ENCODE results near the gene LRRK1. TPM values are rescaled to one million over a fixed set of nuclear protein-coding genes. Genes with fewer than 3 reads are reported as not detected.

The LRRK1 gene
- total and polyA plus RNA-seq, 8 donors: 4.3 to 19.4 (median 11.1) TPM

DNA sequence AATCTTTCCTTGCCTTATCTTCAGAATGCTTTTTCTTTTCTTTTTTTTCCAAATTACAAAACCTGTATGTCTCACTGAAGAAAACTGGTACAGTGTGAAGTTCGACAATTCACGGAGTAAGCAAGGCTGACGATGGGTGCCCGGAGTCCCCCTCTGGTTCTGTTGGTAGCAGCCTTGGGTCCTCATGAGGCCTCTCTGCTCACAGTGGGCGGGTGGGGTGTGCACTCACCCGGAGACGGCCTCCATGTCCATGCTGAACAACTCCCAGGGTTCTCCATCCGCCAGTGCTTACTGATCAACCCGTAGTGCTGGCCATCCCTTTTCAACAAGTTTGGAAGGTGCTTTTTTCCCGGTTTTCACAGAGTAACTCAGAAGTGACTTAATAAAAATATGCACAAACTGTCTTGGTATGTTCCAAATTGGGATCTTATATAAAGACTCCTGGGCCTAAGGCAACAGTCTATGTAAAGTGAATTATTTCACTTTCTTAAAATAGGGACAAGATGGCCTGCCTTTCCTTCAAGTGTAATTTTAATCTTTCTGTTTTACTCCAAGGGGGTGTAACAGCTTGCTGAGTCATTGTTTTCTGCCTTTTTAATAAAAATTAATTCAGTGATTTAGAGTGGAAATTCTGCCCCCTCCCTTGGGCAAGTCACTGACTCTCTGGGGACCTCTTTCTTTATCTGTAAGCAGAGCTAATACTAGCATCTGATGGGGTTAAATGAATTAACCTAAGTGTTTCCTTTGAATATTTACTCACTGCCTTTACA is 23.7 kb downstream of the LRRK1 start:
- Histone ChIP-seq H3K27me3 (no peaks in the 10 kb centered on the region), H3K27ac (no peak overlapping the region), H3K4me1 (no peaks in the 10 kb centered on the region), H3K4me3 (no peak overlapping the region), H3K36me3 (no peaks in the 10 kb centered on the region), H3K9me3 (no peaks in the 10 kb centered on the region)
- WGBS, 2 donors: 92 to 93% methylated on average over 10 of the region's 10 CpGs
- intact Hi-C loops (cut with DNase I): no loop called here
- FAIRE-seq (no peak), DNase-seq (no peak), ATAC-seq (no peak)
- TF ChIP-seq, protein P1, sequence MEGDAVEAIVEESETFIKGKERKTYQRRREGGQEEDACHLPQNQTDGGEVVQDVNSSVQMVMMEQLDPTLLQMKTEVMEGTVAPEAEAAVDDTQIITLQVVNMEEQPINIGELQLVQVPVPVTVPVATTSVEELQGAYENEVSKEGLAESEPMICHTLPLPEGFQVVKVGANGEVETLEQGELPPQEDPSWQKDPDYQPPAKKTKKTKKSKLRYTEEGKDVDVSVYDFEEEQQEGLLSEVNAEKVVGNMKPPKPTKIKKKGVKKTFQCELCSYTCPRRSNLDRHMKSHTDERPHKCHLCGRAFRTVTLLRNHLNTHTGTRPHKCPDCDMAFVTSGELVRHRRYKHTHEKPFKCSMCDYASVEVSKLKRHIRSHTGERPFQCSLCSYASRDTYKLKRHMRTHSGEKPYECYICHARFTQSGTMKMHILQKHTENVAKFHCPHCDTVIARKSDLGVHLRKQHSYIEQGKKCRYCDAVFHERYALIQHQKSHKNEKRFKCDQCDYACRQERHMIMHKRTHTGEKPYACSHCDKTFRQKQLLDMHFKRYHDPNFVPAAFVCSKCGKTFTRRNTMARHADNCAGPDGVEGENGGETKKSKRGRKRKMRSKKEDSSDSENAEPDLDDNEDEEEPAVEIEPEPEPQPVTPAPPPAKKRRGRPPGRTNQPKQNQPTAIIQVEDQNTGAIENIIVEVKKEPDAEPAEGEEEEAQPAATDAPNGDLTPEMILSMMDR (IDR thresholded peaks at IDR 0.05): no peak

DNA sequence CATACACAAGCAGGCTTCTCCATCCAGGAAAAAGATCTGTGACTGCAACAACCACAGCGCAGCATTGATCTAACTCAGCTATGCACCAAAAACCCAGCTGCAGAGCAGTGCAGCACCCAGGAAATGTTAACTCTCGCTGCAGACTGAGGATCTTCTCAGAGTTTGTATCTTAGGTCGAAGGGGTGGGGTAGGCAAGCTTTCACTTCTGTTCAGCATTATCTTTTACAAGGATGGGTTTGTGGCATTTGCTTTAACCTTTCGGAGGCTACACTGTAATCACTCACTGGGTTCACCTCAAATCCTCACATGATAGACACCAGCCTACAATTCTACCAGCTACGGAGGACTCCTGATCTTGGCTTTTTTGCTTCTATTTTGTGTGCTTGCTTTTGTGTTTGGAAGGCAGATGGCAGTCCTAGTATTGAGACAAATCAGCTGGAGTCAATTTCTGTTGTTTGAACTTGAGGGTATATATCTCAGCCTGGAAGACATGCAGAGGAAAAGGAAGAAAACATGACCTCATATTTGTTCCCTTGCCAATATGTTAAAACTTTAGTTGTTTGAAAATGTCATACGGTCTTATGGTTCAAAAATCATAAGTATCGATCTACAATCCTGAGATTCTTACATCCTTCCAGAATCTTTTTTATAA is 25.2 kb downstream of the LRRK1 start:
- no peaks in the 10 kb centered on the region for H3K9me3 ChIP-seq
- DNase-seq: no peak
- no peaks in the 10 kb centered on the region for H3K4me1 ChIP-seq
- FAIRE-seq: no peak
- WGBS, 2 donors: 89% methylated on average over 7 of the region's 7 CpGs
- ATAC-seq: no peak
- no peak overlapping the region for H3K27ac ChIP-seq
- no peak overlapping the region for H3K4me3 ChIP-seq
- intact Hi-C loops (cut with DNase I): no loop called here
- TF ChIP-seq, protein P1 (IDR thresholded peaks at IDR 0.05): no peak
- no peaks in the 10 kb centered on the region for H3K27me3 ChIP-seq
- no peaks in the 10 kb centered on the region for H3K36me3 ChIP-seq

DNA sequence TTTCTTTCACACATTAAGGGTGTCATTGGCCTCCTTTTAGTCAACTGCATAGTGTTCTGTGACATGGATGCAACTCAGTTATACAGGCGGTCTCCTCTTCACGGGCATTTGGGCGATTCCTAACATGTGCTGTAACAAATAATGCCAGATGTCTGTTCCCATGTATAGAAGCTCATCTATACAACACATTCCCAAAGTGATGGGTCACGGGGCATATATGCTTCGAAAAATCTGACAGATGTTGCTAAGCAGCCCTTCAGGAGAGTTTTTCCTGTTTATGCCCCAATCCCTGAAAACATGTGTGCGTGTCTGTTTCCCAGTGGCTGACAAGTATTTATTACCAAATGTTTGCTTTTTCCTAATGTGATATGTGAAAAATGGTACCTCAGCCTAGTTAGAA is 25.8 kb downstream of the LRRK1 start:
- WGBS, 2 donors: 76 to 79% methylated on average over 6 of the region's 6 CpGs
- FAIRE-seq (no peak), ATAC-seq (no peak), DNase-seq (no peak)
- no peaks in the 10 kb centered on the region for H3K9me3 ChIP-seq
- intact Hi-C loops (cut with DNase I): no loop called here
- no peak overlapping the region for H3K27ac ChIP-seq
- H3K36me3 ChIP-seq: peaks cover 0 to 2% (median 0%) of the 10 kb centered on the region in 3 donors
- no peaks in the 10 kb centered on the region for H3K4me1 ChIP-seq
- no peak overlapping the region for H3K4me3 ChIP-seq
- no peaks in the 10 kb centered on the region for H3K27me3 ChIP-seq
- TF ChIP-seq, protein P1 (IDR thresholded peaks at IDR 0.05): no peak

DNA sequence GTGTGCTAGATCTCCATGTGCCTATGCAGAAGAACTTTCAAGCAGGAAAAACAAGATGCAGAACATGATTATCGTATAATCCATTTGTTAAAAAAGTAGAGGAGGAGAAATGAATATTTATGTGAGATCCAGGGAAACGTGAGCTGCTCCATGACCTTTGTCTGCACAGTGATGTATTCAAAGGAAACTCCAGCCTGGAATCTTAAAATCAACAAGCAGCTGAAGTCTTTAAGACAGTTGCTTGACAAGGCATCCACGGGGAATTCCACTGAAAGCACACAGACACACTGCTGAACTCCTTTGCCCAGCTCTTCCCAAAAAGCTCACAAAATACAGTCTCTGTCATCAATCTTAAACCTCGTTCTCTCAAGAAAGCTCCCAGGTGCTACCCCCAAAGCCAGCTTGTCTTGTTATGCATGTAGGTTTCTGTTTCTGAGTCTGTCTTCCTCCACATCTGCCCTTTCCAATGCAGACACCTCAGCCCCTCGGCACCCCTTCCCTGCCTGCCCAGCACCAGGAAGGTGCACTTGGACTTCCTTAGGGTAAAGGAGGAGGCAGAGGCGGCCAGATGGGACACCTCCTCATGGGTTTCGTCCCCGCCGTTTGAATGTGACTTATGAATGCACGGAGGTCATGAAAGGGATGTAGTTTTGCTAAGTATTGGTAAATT is 28.7 kb downstream of the LRRK1 start:
- TF ChIP-seq, protein P1 (IDR thresholded peaks at IDR 0.05): no peak
- Histone ChIP-seq H3K9me3 (no peaks in the 10 kb centered on the region), H3K4me1 (no peaks in the 10 kb centered on the region), H3K36me3 (peaks cover 0 to 2% (median 0%) of the 10 kb centered on the region in 3 donors), H3K27ac (no peak overlapping the region), H3K4me3 (no peak overlapping the region), H3K27me3 (no peaks in the 10 kb centered on the region)
- WGBS, 2 donors: 84 to 87% methylated on average over 10 of the region's 10 CpGs
- ATAC-seq: no peak
- FAIRE-seq: no peak
- intact Hi-C loops (cut with DNase I): no loop called here
- DNase-seq: no peak
